ENCODE data around the gene DNAJC12. TPM values are rescaled to one million over a fixed set of nuclear protein-coding genes. Genes with fewer than 3 reads are reported as not detected.
A peak's percentile ranks its signal among the peaks of the same experiment; 100 is the strongest.
"Not testable (repeated sequence)": the region's sequence is repeated elsewhere in the genome, so short reads cannot be mapped to it uniquely, and the experiment has no call there.

Gene DNAJC12
- polyA plus RNA-seq, 2 of the 4 experiments (the other 2 are of a cell fraction), result 19.1 to 80.0 TPM

DNA sequence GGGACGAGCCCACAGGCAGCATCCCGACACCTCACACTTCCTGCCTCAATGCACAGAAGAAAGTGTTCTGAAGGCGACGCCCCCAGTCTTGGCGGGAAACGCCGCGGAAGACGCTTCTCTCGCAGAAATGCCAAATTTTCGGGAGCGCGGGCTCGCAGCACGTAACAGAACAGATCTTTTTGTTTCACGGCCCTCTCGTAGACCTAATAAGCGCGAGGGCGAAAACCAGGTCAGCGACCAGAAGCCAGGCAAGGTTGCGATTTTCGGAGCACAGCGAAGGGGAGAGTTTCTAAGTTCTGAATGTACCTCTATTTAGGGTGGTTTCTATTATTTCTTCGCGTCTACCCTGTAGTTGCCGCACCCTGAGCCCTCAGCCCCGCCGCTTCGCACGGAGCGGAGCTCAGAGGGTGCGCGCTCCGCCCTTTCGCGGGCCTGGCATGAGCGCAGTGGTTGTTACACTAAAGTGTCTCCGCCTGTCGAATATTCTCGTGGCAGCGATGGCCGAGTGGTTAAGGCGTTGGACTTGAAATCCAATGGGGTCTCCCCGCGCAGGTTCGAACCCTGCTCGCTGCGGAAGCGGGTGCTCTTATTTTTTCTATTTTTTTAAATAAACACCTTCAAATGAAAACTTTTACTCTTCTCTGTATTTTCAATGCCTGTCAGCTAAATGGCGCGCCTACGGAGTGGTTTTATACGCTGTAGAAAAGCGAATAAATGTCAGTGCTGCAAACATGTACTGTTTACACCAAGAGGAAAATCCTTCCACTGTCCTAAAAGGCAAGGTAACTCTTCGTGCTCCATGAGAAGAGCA is 73.8 kb downstream of the DNAJC12 start (continued):
- TF ChIP-seq, protein P1, sequence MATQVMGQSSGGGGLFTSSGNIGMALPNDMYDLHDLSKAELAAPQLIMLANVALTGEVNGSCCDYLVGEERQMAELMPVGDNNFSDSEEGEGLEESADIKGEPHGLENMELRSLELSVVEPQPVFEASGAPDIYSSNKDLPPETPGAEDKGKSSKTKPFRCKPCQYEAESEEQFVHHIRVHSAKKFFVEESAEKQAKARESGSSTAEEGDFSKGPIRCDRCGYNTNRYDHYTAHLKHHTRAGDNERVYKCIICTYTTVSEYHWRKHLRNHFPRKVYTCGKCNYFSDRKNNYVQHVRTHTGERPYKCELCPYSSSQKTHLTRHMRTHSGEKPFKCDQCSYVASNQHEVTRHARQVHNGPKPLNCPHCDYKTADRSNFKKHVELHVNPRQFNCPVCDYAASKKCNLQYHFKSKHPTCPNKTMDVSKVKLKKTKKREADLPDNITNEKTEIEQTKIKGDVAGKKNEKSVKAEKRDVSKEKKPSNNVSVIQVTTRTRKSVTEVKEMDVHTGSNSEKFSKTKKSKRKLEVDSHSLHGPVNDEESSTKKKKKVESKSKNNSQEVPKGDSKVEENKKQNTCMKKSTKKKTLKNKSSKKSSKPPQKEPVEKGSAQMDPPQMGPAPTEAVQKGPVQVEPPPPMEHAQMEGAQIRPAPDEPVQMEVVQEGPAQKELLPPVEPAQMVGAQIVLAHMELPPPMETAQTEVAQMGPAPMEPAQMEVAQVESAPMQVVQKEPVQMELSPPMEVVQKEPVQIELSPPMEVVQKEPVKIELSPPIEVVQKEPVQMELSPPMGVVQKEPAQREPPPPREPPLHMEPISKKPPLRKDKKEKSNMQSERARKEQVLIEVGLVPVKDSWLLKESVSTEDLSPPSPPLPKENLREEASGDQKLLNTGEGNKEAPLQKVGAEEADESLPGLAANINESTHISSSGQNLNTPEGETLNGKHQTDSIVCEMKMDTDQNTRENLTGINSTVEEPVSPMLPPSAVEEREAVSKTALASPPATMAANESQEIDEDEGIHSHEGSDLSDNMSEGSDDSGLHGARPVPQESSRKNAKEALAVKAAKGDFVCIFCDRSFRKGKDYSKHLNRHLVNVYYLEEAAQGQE (IDR thresholded peaks at IDR 0.05), result 0 out of 2 replicates have a peak, but pooled peaks have one; percentile 21
- TF ChIP-seq, protein P2, sequence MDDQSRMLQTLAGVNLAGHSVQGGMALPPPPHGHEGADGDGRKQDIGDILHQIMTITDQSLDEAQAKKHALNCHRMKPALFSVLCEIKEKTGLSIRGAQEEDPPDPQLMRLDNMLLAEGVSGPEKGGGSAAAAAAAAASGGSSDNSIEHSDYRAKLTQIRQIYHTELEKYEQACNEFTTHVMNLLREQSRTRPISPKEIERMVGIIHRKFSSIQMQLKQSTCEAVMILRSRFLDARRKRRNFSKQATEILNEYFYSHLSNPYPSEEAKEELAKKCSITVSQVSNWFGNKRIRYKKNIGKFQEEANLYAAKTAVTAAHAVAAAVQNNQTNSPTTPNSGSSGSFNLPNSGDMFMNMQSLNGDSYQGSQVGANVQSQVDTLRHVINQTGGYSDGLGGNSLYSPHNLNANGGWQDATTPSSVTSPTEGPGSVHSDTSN (IDR thresholded peaks at IDR 0.05), result 0 out of 2 replicates have a peak, but pooled peaks have one; percentile 54
- TF ChIP-seq FOSL2 (IDR thresholded peaks at IDR 0.05) (no peak), FOSL2 (CRISPR knock-in tag; IDR thresholded peaks at IDR 0.05) (no peak), MAFK (IDR thresholded peaks at IDR 0.05; ENCODE audit: partially characterized antibody) (no peak), JUN (IDR thresholded peaks at IDR 0.05) (peak in 1 of 2 experiments; percentile 76; a peak in 2 of 5 replicates), RARB (CRISPR knock-in tag; IDR thresholded peaks at IDR 0.05) (no peak), CEBPB (IDR thresholded peaks at IDR 0.05) (peak in 1 of 2 experiments; percentile 54; a peak in 1 of 4 replicates)
- TF ChIP-seq, protein P3, sequence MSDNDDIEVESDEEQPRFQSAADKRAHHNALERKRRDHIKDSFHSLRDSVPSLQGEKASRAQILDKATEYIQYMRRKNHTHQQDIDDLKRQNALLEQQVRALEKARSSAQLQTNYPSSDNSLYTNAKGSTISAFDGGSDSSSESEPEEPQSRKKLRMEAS (IDR thresholded peaks at IDR 0.05), result peak; percentile 95

DNA sequence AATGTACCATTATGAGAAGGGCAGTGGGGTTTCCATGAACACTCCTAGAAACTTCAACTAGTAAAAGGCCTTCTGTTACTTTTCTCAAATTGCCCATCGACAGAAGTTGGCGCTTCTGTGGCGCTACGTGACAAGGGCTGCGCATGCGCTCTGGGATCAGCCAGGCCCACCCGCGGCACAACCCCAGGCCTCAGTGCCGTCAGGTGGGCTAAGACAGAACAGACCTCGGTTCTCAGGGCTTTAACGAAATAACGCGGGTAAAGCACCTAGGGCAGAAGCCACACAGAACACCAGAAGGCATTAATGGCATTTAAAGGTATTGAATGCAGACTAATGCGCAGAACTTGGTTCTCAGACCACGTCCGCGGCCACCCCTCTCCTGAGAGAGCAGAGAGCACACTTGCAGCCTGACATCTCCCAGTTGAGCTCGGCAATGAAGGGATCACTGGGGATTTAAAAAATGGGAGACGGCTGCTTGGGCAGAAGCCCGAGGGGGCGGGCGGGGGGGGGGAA is 74.4 kb downstream of the DNAJC12 start:
- peak; percentile 58 to 63 for ATAC-seq
- Histone ChIP-seq H3K27ac (peak overlapping the region; percentile 89 to 90), H3K4me3 (peak overlapping the region; percentile 65), H3K9me3 (no peaks in the 10 kb centered on the region), H3K4me2 (peak overlapping the region; percentile 92), H3K4me1 (no peaks in the 10 kb centered on the region)
- TF ChIP-seq JUNB (IDR thresholded peaks at IDR 0.05), result no peak
- TF ChIP-seq, protein P3 (IDR thresholded peaks at IDR 0.05), result peak; percentile 57
- no peak for FAIRE-seq
- DNase-seq (ENCODE audit: low read depth in 1 of 2, low spot score in 1 of 2), result peak; percentile 58 to 77
- POLR2A ChIA-PET, result interaction anchor here (0.6 to 1.1 kb wide), 2 partner anchors 16 to 265 kb away, joined by 3 to 4 read pairs; no protein-coding TSS in a partner anchor
- WGBS (ENCODE audit: missing lambda C conversion rate), result under 1% methylated on average over 17 of the region's 22 CpGs
- CTCF ChIA-PET, result interaction anchor here (1.5 kb wide), 3 partner anchors 16 to 66 kb away, joined by 6 to 7 read pairs (median 6); no protein-coding TSS in a partner anchor

DNA sequence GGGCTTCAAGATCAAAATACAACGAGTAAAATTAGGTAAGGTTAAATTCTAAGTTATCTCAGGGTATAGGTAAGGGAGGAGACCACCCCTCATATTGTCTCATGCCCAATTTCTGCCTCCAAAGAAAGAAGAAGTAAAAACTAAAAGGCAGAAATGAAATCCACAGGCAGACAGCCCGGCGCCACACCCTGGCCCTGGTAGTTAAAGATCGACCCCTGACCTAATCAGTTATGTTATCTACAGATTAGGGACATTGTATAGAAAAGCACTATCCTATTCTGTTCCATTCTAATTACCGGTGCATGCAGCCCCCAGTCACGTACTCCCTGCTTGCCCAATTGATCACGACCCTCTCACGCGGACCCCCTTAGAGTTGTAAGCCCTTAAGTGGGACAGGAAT is 75.4 kb downstream of the DNAJC12 start:
- not testable (repeated sequence) for DNase-seq (ENCODE audit: low read depth in 1 of 2, low spot score in 1 of 2)
- 76% methylated on average over 9 of the region's 9 CpGs for WGBS (ENCODE audit: missing lambda C conversion rate)

DNA sequence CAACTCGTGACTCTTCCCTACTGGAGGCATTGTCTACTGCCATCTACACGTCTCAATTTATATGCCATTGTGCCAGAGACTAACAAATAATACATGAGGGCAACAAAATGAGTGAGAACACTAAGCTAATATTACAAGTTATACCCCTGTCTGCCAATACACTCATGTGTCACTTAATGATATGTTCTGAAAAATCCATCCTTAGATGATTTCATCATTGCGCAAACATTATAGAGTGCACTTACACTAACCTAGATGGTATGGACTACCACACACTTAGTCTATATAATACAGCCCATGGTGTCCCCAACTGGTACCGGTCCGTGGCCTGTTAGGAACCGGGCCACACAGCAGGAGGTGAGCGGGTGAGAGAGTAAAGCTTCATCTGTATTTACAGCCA is 77.7 kb downstream of the DNAJC12 start:
- H3K27ac ChIP-seq, result no peak overlapping the region
- WGBS (ENCODE audit: missing lambda C conversion rate), result 53% methylated on average over 7 of the region's 7 CpGs
- no peaks in the 10 kb centered on the region for H3K4me1 ChIP-seq
- no peak overlapping the region for H3K4me2 ChIP-seq
- ChIA-PET POLR2A (no interaction called here), CTCF (interaction anchor here (1.3 to 5.4 kb wide), 2 partner anchors 10 to 19 kb away, joined by 3 to 26 read pairs; no protein-coding TSS in a partner anchor)
- TF ChIP-seq, protein P4, sequence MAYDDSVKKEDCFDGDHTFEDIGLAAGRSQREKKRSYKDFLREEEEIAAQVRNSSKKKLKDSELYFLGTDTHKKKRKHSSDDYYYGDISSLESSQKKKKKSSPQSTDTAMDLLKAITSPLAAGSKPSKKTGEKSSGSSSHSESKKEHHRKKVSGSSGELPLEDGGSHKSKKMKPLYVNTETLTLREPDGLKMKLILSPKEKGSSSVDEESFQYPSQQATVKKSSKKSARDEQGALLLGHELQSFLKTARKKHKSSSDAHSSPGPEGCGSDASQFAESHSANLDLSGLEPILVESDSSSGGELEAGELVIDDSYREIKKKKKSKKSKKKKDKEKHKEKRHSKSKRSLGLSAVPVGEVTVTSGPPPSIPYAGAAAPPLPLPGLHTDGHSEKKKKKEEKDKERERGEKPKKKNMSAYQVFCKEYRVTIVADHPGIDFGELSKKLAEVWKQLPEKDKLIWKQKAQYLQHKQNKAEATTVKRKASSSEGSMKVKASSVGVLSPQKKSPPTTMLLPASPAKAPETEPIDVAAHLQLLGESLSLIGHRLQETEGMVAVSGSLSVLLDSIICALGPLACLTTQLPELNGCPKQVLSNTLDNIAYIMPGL (CRISPR knock-in tag; IDR thresholded peaks at IDR 0.05; ENCODE audit: borderline replicate concordance), result no peak
- TF ChIP-seq JUNB (IDR thresholded peaks at IDR 0.05) (no peak), ZC3H11A (IDR thresholded peaks at IDR 0.05) (no peak), RFX5 (IDR thresholded peaks at IDR 0.05) (no peak), GATA3 (IDR thresholded peaks at IDR 0.05; ENCODE audit: borderline replicate concordance) (no peak), CHD4 (IDR thresholded peaks at IDR 0.05; ENCODE audit: borderline replicate concordance) (no peak)
- TF ChIP-seq, protein P5, sequence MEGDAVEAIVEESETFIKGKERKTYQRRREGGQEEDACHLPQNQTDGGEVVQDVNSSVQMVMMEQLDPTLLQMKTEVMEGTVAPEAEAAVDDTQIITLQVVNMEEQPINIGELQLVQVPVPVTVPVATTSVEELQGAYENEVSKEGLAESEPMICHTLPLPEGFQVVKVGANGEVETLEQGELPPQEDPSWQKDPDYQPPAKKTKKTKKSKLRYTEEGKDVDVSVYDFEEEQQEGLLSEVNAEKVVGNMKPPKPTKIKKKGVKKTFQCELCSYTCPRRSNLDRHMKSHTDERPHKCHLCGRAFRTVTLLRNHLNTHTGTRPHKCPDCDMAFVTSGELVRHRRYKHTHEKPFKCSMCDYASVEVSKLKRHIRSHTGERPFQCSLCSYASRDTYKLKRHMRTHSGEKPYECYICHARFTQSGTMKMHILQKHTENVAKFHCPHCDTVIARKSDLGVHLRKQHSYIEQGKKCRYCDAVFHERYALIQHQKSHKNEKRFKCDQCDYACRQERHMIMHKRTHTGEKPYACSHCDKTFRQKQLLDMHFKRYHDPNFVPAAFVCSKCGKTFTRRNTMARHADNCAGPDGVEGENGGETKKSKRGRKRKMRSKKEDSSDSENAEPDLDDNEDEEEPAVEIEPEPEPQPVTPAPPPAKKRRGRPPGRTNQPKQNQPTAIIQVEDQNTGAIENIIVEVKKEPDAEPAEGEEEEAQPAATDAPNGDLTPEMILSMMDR (IDR thresholded peaks at IDR 0.05), result no peak
- FAIRE-seq, result no peak
- H3K9me3 ChIP-seq, result no peaks in the 10 kb centered on the region
- no peak overlapping the region for H3K4me3 ChIP-seq
- no peak for DNase-seq (ENCODE audit: low read depth in 1 of 2, low spot score in 1 of 2)
- no peak for ATAC-seq

More for the DNA sequence above, 75.4 kb downstream of the DNAJC12 start:
- POLR2A ChIA-PET, H3K27ac ChIP-seq, ATAC-seq, H3K4me3 ChIP-seq, H3K4me2 ChIP-seq, H3K9me3 ChIP-seq, H3K4me1 ChIP-seq, FAIRE-seq: not testable (repeated sequence)
- CTCF ChIA-PET, result interaction anchor here (0.6 to 1.5 kb wide), 3 partner anchors 17 to 41 kb away, joined by 3 to 6 read pairs (median 3); no protein-coding TSS in a partner anchor

All from A549 (cell line).